ENCODE data around the gene SOHLH1. TPM values are rescaled to one million over a fixed set of nuclear protein-coding genes. Genes with fewer than 3 reads are reported as not detected.
A peak's percentile ranks its signal among the peaks of the same experiment; 100 is the strongest.

SOHLH1 gene
- polyA plus RNA-seq, 2 of the 4 experiments (the other 2 are of a cell fraction) = not detected

GRCh38 chr9:135647884-135648283 is 51.4 kb downstream of the SOHLH1 start:
- no peak overlapping the region for H3K27ac ChIP-seq
- H3K4me3 ChIP-seq = no peak overlapping the region
- 20% methylated on average over 4 of the region's 4 CpGs for WGBS (ENCODE audit: missing lambda C conversion rate)
- no peak overlapping the region for H3K4me2 ChIP-seq
- ChIA-PET CTCF (no interaction called here), POLR2A (interaction anchor here (1.5 kb wide), 1 partner anchor 14 kb away, joined by 3 read pairs; no protein-coding TSS in a partner anchor)
- TF ChIP-seq CHD2 (IDR thresholded peaks at IDR 0.05; ENCODE audit: low read length, partially characterized antibody) (no peak), NR3C1 (IDR thresholded peaks at IDR 0.05) (no peak), HES2 (IDR thresholded peaks at IDR 0.05) (0 out of 2 replicates have a peak, but pooled peaks have one; percentile 4), HOXB5 (CRISPR knock-in tag; IDR thresholded peaks at IDR 0.05) (no peak)
- peaks cover 79% of the 10 kb centered on the region for H3K9me3 ChIP-seq
- no peak for DNase-seq (ENCODE audit: low read depth in 1 of 2, low spot score in 1 of 2)
- ATAC-seq = no peak
- H3K4me1 ChIP-seq = no peaks in the 10 kb centered on the region
- no peak for FAIRE-seq

- Histone ChIP-seq H3K4me1 (no peaks in the 10 kb centered on the region), H3K27ac (no peak overlapping the region), H3K9me3 (peaks cover 61% of the 10 kb centered on the region), H3K4me3 (no peak overlapping the region), H3K4me2 (no peak overlapping the region)
- WGBS (ENCODE audit: missing lambda C conversion rate) = 11% methylated on average over 5 of the region's 5 CpGs
- DNase-seq (ENCODE audit: low read depth in 1 of 2, low spot score in 1 of 2) (no peak), FAIRE-seq (no peak), ATAC-seq (no peak)
- TF ChIP-seq ATOH8 (CRISPR knock-in tag; IDR thresholded peaks at IDR 0.05; ENCODE audit: low read depth) = no peak
- TF ChIP-seq NR3C1 (IDR thresholded peaks at IDR 0.05) = no peak
- POLR2A ChIA-PET = no interaction called here
- CTCF ChIA-PET = no interaction called here
Observed at GRCh38 chr9:135644631-135645218, 54.6 kb downstream of the SOHLH1 start.

Other genes starting within 250 kb of the SOHLH1 start
- 7.4 and 8.5 TPM in 2 replicates for gene PPP1R26, start 219.7 kb downstream of the SOHLH1 start, polyA plus RNA-seq (2011; rRNA removed)
- 10.9 to 12.7 TPM (median 11.4 TPM) in 3 replicates for gene PPP1R26, start 219.7 kb downstream of the SOHLH1 start, polyA plus RNA-seq (2017; fragmentation: RNase III; extraction: RNeasy Plus Mini Kit Qiagen cat#74134 plus additional on column Dnase treatment)
- 66.9 and 75.5 TPM in 2 replicates for gene MRPS2, start 198.8 kb downstream of the SOHLH1 start, polyA plus RNA-seq (2011; rRNA removed)
- gene MRPS2, start 198.8 kb downstream of the SOHLH1 start, polyA plus RNA-seq (2017; fragmentation: RNase III; extraction: RNeasy Plus Mini Kit Qiagen cat#74134 plus additional on column Dnase treatment) = 85.3 to 93.2 TPM (median 90.1 TPM) in 3 replicates
- gene LCN1, start 178.0 kb downstream of the SOHLH1 start, polyA plus RNA-seq (2011; rRNA removed) = not detected in 2 replicates
- not detected in 3 replicates for gene LCN1, start 178.0 kb downstream of the SOHLH1 start, polyA plus RNA-seq (2017; fragmentation: RNase III; extraction: RNeasy Plus Mini Kit Qiagen cat#74134 plus additional on column Dnase treatment)
- gene OBP2A, start 153.4 kb downstream of the SOHLH1 start, polyA plus RNA-seq (2011; rRNA removed) = not detected in 2 replicates
- not detected in 3 replicates for gene OBP2A, start 153.4 kb downstream of the SOHLH1 start, polyA plus RNA-seq (2017; fragmentation: RNase III; extraction: RNeasy Plus Mini Kit Qiagen cat#74134 plus additional on column Dnase treatment)
- gene PAEP, start 137.7 kb downstream of the SOHLH1 start, polyA plus RNA-seq (2011; rRNA removed) = 0.15 TPM in 1 of 2 replicates, not detected in the other
- gene PAEP, start 137.7 kb downstream of the SOHLH1 start, polyA plus RNA-seq (2017; fragmentation: RNase III; extraction: RNeasy Plus Mini Kit Qiagen cat#74134 plus additional on column Dnase treatment) = not detected in 3 replicates
- gene GLT6D1, start 59.9 kb downstream of the SOHLH1 start, polyA plus RNA-seq (2011; rRNA removed) = not detected in 2 replicates
- not detected in 3 replicates for gene GLT6D1, start 59.9 kb downstream of the SOHLH1 start, polyA plus RNA-seq (2017; fragmentation: RNase III; extraction: RNeasy Plus Mini Kit Qiagen cat#74134 plus additional on column Dnase treatment)
- not detected in 2 replicates for gene LCN9, start 36.2 kb downstream of the SOHLH1 start, polyA plus RNA-seq (2011; rRNA removed)
- gene LCN9, start 36.2 kb downstream of the SOHLH1 start, polyA plus RNA-seq (2017; fragmentation: RNase III; extraction: RNeasy Plus Mini Kit Qiagen cat#74134 plus additional on column Dnase treatment) = not detected in 3 replicates
- not detected in 2 replicates for gene KCNT1, start 2.7 kb upstream of the SOHLH1 start, polyA plus RNA-seq (2011; rRNA removed)
- gene KCNT1, start 2.7 kb upstream of the SOHLH1 start, polyA plus RNA-seq (2017; fragmentation: RNase III; extraction: RNeasy Plus Mini Kit Qiagen cat#74134 plus additional on column Dnase treatment) = not detected in 3 replicates
- gene CAMSAP1, start 208.1 kb upstream of the SOHLH1 start, polyA plus RNA-seq (2011; rRNA removed) = 8.6 and 11.0 TPM in 2 replicates
- 14.6 to 16.6 TPM (median 15.0 TPM) in 3 replicates for gene CAMSAP1, start 208.1 kb upstream of the SOHLH1 start, polyA plus RNA-seq (2017; fragmentation: RNase III; extraction: RNeasy Plus Mini Kit Qiagen cat#74134 plus additional on column Dnase treatment)

Measured in A549 (cell line).